HepG2 (cell line): Measurements from ENCODE around the gene FAM217B. TPM values are rescaled to one million over a fixed set of nuclear protein-coding genes. Genes with fewer than 3 reads are reported as not detected.

ENCODE experiments used
- CBFB ChIP-seq: sonication (generic); formaldehyde crosslinking; IDR thresholded peaks from 2 replicates; pipeline ENCODE4 v1.4.0; 2020; ENCODE audit warnings: missing genetic modification reagents
- JDP2 ChIP-seq: sonication (generic); formaldehyde crosslinking; IDR thresholded peaks from 2 replicates; pipeline ENCODE4 v1.8.1; 2022; ENCODE audit warnings: missing genetic modification reagents, borderline replicate concordance
- NFRKB ChIP-seq: fragments of 450-650 bp; IDR thresholded peaks from 2 replicates; pipeline ENCODE4 v1.6.1; 2017
- NR2F2 ChIP-seq: IDR thresholded peaks from 2 replicates; pipeline ENCODE4 v1.6.1; 2012; ENCODE audit warnings: low read depth, inconsistent platforms, borderline replicate concordance
- SYNCRIP ChIP-seq: fragments of 200-400 bp; formaldehyde crosslinking; IDR thresholded peaks from 2 replicates; pipeline ENCODE4 v1.6.1; 2018; ENCODE audit warnings: mild to moderate bottlenecking, low read depth, low read length; ENCODE audit not compliant: insufficient read depth
- THAP11 ChIP-seq: IDR thresholded peaks from 2 replicates; pipeline ENCODE4 v1.6.1; 2016; ENCODE audit warnings: missing biosample characterization, missing genetic modification reagents
- WIZ ChIP-seq: sonication (generic); formaldehyde crosslinking; IDR thresholded peaks from 2 replicates; pipeline ENCODE4 v1.5.1; 2020; ENCODE audit warnings: mild to moderate bottlenecking, missing genetic modification reagents
- ZBTB38 ChIP-seq: sonication (generic); formaldehyde crosslinking; IDR thresholded peaks from 2 replicates; pipeline ENCODE4 v1.5.1; 2020; ENCODE audit warnings: mild to moderate bottlenecking, missing genetic modification reagents
- ZNF280B ChIP-seq: sonication (generic); formaldehyde crosslinking; IDR thresholded peaks from 2 replicates; pipeline ENCODE4 v1.5.0; 2020; ENCODE audit warnings: missing genetic modification reagents, mild to moderate bottlenecking, borderline replicate concordance
- ZNF503 ChIP-seq: sonication (generic); formaldehyde crosslinking; IDR thresholded peaks from 2 replicates; pipeline ENCODE4 v1.4.0; 2020; ENCODE audit warnings: missing genetic modification reagents
- ZNF646 ChIP-seq: sonication (generic); formaldehyde crosslinking; IDR thresholded peaks from 2 replicates; pipeline ENCODE4 v1.9.0; 2021; ENCODE audit warnings: mild to moderate bottlenecking, missing genetic modification reagents
- polyA plus RNA-seq, 8 experiments: library from polyadenylated mRNA; depleted of rRNA in 3 of 8; stranded (reverse) in 7 of 8; unstranded in 1 of 8; fragments of >200 nt; fragmentation: Illumina TruSeq in 4 of 8; extraction: Trizol in 4 of 8; gene quantifications; 2 replicates each; pipeline versions ENCODE4 v1.2.1 to v1.2.3, GENCODE V29; 2011 to 2016; ENCODE audit warnings: low read depth in 4 of 8, missing spikeins in 1 of 8, mixed read lengths in 1 of 8; ENCODE audit not compliant: insufficient read depth in 1 of 8
- total RNA-seq, 5 experiments: library from RNA; depleted of rRNA; stranded (reverse); fragments of >200 nt; fragmentation: Illumina TruSeq; extraction: Trizol; gene quantifications; 2 replicates each; pipeline ENCODE4 v1.2.3, GENCODE V29; 2016; ENCODE audit warnings: low read depth in 1 of 5

Gene FAM217B
- total and polyA plus RNA-seq, 2 of the 13 experiments (the other 11 are each of a cell fraction or from before 2014, with no cell fraction given), result 11.1 to 14.3 TPM

- TF ChIP-seq WIZ (CRISPR knock-in tag) (peak; percentile 67; the same call in 1 of the 2 replicates), SYNCRIP (no peak), ZBTB38 (CRISPR knock-in tag) (0 out of 2 replicates have a peak, but pooled peaks have one; percentile 64), THAP11 (CRISPR knock-in tag) (peak; percentile 82), ZNF646 (0 out of 2 replicates have a peak, but pooled peaks have one; percentile 54), JDP2 (CRISPR knock-in tag) (no peak), ZNF503 (CRISPR knock-in tag) (peak; percentile 27; the same call in 1 of the 2 replicates), ZNF280B (CRISPR knock-in tag) (peak; percentile 93), NR2F2 (peak; percentile 28; the same call in 1 of the 2 replicates), CBFB (CRISPR knock-in tag) (peak; percentile 18; the same call in 1 of the 2 replicates), NFRKB (no peak)
Observed at GRCh38 chr20:59940129-59940955, at the start of gene FAM217B, which contains the start of gene PPP1R3D (continued).
